ENCODE results near the gene MICAL3. TPM values are rescaled to one million over a fixed set of nuclear protein-coding genes. Genes with fewer than 3 reads are reported as not detected.
A peak's percentile ranks its signal among the peaks of the same experiment; 100 is the strongest.

MICAL3 gene
- total and polyA plus RNA-seq, 9 of the 15 experiments (the other 6 are each of a cell fraction or from before 2014, with no cell fraction given) = 0.53 to 32.1 (median 12.3) TPM

DNA sequence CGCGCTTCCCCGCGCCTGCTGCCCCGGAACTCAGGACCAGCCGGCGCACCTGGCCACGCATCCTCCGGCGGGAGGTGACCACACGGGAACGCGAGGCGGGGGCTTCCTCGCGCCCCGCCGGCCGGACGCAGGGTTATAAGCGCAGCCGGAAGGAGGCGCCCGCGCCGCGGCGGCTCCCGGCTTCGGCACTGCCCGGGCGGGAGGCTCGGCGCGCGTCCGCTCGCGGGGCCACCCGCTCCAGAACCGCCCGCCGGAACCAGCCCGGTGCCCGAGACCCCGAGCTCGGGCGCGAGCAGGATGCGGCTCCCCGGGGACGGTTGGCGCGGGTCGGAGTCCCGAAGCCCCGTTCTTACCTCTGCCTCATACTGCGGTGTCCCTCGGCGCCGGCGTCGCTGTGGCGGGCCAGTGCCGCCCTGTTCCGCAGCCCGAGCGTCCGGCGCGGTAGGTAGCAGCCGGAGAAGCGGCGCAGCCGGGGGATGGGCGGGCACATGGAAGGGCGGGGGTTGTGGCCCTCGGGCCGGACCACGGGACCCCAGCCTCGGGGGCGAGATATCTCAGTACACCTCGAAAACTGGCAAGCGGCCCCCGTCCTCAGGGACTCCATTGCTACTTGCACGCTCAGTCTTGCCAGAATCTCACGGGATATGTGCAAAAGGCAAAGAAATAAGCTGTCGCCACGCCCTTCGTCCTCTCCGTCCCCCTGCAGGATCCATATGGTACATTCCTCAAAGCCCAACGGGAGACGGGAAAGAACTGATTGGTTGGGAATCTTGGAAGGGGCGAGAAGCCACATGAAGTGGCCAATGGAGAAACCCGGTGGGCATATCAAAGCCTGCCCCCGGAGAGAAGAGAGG is 23.1 kb downstream of the MICAL3 start (continued):
- TF ChIP-seq, protein P1, sequence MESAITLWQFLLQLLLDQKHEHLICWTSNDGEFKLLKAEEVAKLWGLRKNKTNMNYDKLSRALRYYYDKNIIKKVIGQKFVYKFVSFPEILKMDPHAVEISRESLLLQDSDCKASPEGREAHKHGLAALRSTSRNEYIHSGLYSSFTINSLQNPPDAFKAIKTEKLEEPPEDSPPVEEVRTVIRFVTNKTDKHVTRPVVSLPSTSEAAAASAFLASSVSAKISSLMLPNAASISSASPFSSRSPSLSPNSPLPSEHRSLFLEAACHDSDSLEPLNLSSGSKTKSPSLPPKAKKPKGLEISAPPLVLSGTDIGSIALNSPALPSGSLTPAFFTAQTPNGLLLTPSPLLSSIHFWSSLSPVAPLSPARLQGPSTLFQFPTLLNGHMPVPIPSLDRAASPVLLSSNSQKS (CRISPR knock-in tag; IDR thresholded peaks at IDR 0.05) = no peak
- peak; percentile 45; the same call in 1 of the 2 replicates for TF ChIP-seq E2F3 (CRISPR knock-in tag; IDR thresholded peaks at IDR 0.05)
- TF ChIP-seq CBFA2T3 (IDR thresholded peaks at IDR 0.05) = peak; percentile 34; the same call in 1 of the 2 replicates
- peak; percentile 96 for TF ChIP-seq RBFOX2 (IDR thresholded peaks at IDR 0.05; ENCODE audit: low read depth, low read length)
- TF ChIP-seq FOS (IDR thresholded peaks at IDR 0.05; ENCODE audit: extremely low read depth, insufficient read length) = peak; percentile 86
- TF ChIP-seq HNRNPLL (IDR thresholded peaks at IDR 0.05; ENCODE audit: low read depth, low read length, poor library complexity, severe bottlenecking) = peak; percentile 91
- TF ChIP-seq ZNF766 (CRISPR knock-in tag; conservative IDR thresholded peaks at IDR 0.05) = 0 out of 2 replicates have a peak, but pooled peaks have one; percentile 38
- peak; percentile 58 for TF ChIP-seq EGR1 (conservative IDR thresholded peaks at IDR 0.05)
- no peak for TF ChIP-seq ZNF696 (CRISPR knock-in tag; conservative IDR thresholded peaks at IDR 0.05)
- TF ChIP-seq ZNF263 (CRISPR knock-in tag; IDR thresholded peaks at IDR 0.05; ENCODE audit: borderline replicate concordance) = peak; percentile 40; the same call in 1 of the 2 replicates
- peak; percentile 99 for TF ChIP-seq TOE1 (IDR thresholded peaks at IDR 0.05; ENCODE audit: borderline replicate concordance)
- no peak for TF ChIP-seq TOE1 (CRISPR knock-in tag; IDR thresholded peaks at IDR 0.05; ENCODE audit: borderline replicate concordance, low read depth)
- TF ChIP-seq NCOR1 (IDR thresholded peaks at IDR 0.05) = no peak
- TF ChIP-seq ZFX (CRISPR knock-in tag; IDR thresholded peaks at IDR 0.05) = peak; percentile 39; the same call in 1 of the 2 replicates
- TF ChIP-seq, protein P2, sequence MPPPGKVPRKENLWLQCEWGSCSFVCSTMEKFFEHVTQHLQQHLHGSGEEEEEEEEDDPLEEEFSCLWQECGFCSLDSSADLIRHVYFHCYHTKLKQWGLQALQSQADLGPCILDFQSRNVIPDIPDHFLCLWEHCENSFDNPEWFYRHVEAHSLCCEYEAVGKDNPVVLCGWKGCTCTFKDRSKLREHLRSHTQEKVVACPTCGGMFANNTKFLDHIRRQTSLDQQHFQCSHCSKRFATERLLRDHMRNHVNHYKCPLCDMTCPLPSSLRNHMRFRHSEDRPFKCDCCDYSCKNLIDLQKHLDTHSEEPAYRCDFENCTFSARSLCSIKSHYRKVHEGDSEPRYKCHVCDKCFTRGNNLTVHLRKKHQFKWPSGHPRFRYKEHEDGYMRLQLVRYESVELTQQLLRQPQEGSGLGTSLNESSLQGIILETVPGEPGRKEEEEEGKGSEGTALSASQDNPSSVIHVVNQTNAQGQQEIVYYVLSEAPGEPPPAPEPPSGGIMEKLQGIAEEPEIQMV (tag; conservative IDR thresholded peaks at IDR 0.05; ENCODE audit: low read depth) = no peak
- TF ChIP-seq, protein P3, sequence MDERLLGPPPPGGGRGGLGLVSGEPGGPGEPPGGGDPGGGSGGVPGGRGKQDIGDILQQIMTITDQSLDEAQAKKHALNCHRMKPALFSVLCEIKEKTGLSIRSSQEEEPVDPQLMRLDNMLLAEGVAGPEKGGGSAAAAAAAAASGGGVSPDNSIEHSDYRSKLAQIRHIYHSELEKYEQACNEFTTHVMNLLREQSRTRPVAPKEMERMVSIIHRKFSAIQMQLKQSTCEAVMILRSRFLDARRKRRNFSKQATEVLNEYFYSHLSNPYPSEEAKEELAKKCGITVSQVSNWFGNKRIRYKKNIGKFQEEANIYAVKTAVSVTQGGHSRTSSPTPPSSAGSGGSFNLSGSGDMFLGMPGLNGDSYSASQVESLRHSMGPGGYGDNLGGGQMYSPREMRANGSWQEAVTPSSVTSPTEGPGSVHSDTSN (CRISPR knock-in tag; IDR thresholded peaks at IDR 0.05; ENCODE audit: low read depth) = no peak
- TF ChIP-seq, protein P3 (tag; conservative IDR thresholded peaks at IDR 0.05; ENCODE audit: low read depth) = peak; percentile 76
- no peak for TF ChIP-seq SRSF7 (optimal IDR thresholded peaks at IDR 0.05; ENCODE audit: low read depth, low read length)
- peak; percentile 98 for TF ChIP-seq NEUROD1 (IDR thresholded peaks at IDR 0.05; ENCODE audit: borderline replicate concordance, low read depth, low read length, partially characterized antibody)
- TF ChIP-seq NR2C2 (CRISPR knock-in tag; IDR thresholded peaks at IDR 0.05) = no peak
- TF ChIP-seq NR2C2 (tag; IDR thresholded peaks at IDR 0.05) = peak; percentile 75
- peak; percentile 77 for TF ChIP-seq PHF21A (IDR thresholded peaks at IDR 0.05; ENCODE audit: borderline replicate concordance, low read depth)
- TF ChIP-seq ZNF764 (CRISPR knock-in tag; IDR thresholded peaks at IDR 0.05; ENCODE audit: low read depth) = 0 out of 2 replicates have a peak, but pooled peaks have one; percentile 5

All from K562 (cell line).